NCI-H748 (cell line): ENCODE measurements around the gene C11orf87.

Source experiments
- DNase-seq: peaks from one replicate; lab custom pipeline; 2025; ENCODE audit not compliant: unreplicated experiment; lab: John Stamatoyannopoulos, UW

The C11orf87 gene

DNA sequence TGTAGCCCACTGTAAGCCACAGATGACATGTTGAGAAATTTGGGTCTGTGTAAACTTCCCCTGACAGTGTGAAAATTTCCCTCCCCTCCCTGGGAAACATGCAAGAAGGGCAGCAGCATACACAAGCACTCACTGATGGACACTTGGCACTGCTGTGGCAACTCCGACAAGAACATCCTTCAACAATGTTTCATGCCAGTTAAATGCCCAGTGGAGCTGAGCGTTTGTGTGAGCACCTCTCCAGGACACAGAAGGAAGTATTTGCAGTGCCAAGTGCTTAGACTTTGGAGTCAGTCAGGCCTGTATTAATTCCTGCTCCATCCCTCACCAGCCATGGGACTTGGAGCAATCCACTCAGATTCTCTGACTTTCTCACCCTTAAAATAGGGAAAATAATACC lies 17.7 kb downstream of the C11orf87 start:
- DNase-seq: no peak

- no peak for DNase-seq
Measured at GRCh38 chr11:109443052-109443451, 21.1 kb downstream of the C11orf87 start.

DNA sequence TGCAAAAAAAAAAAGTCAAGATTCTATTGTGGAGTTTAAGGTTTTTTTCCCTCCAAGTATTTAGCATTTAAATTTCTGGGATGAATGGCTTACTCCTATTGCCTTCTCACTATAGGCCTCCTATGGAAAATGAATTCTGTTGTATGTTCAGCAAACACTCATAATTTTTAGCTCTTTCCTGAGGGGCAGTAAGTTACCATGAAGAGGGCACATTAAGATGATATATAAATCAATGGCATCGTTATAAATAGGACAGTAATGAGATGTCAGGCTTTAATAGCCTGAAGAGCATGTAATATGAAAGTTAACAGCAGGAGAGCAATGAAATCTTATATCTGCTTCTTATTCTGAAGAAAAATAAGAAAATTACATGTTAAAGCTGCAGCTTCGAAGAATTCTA lies 32.9 kb downstream of the C11orf87 start:
- no peak for DNase-seq
